Body of pancreas (tissue), 4 donors: ENCODE measurements around the gene KCNE3. TPM values are rescaled to one million over a fixed set of nuclear protein-coding genes. Genes with fewer than 3 reads are reported as not detected.

Source experiments
- ATAC-seq: fragments of 150-250 bp; one replicate; pipeline ENCODE4 v1.9.1; 2016
- DNase-seq, 4 donors: peaks; one replicate each; pipeline ENCODE4 v3.0.0-alpha.2; 2019
- H3K27ac ChIP-seq, 4 donors: fragments of 200-600 bp; sonication (generic); 1 replicate in 3 of 4; 2 replicates in 1 of 4; pipeline versions ENCODE4 v1.5.1 to v1.6.1; 2016 to 2019; ENCODE audit warnings: mild to moderate bottlenecking in 1 of 4, mixed read lengths in 1 of 4, moderate library complexity in 1 of 4
- H3K27me3 ChIP-seq, 2 donors: fragments of 200-600 bp; sonication (generic); one replicate each; pipeline ENCODE4 v1.6.0; 2016; ENCODE audit warnings: mild to moderate bottlenecking in 1 of 2
- H3K36me3 ChIP-seq, 2 donors: fragments of 200-600 bp; sonication (generic); replicated peaks in 1 of 2; 2 replicates each; pipeline ENCODE4 v1.5.1; 2016; ENCODE audit warnings: low read depth in 2 of 2; ENCODE audit not compliant: insufficient read depth in 1 of 2
- H3K4me1 ChIP-seq: fragments of 200-600 bp; sonication (generic); one replicate; pipeline ENCODE4 v1.6.0; 2016
- H3K4me3 ChIP-seq, 2 donors: fragments of 200-600 bp; sonication (generic); 1 replicate in 1 of 2; 2 replicates in 1 of 2; pipeline ENCODE4 v1.5.1; 2016 to 2019
- H3K9me3 ChIP-seq, 3 donors: fragments of 200-600 bp; sonication (generic); 1 replicate in 2 of 3; 2 replicates in 1 of 3; pipeline ENCODE4 v1.5.1; 2016
- POLR2A ChIP-seq, 3 donors: fragments of 450-650 bp; IDR thresholded peaks; one replicate each; pipeline ENCODE4 v1.6.1; 2016; ENCODE audit warnings: antibody characterized with exemption in 3 of 3, mild to moderate bottlenecking in 2 of 3
- WGBS, 2 donors: methylation state at CpG; one replicate each; pipeline ENCODE4 v1.1.5; 2017; 5-methylcytosine and 5-hydroxymethylcytosine counted together
- intact Hi-C: fragments of 100-400 bp; cut with DNase I; formaldehyde crosslinking; loops from one replicate; pipeline ENCODE4 v1.15.1; 2023
- total RNA-seq, 2 donors: library from RNA; depleted of rRNA; stranded (reverse); fragments of >200 nt; gene quantifications; one replicate each; pipeline ENCODE4 v1.1.0, GENCODE V29; 2016
- TF ChIP-seq, protein P1 (sequence below), 7 experiments: fragments of 450-650 bp in 4 of 7; fragments of 200-600 bp in 3 of 7; sonication (generic) in 3 of 7; IDR thresholded peaks; one replicate each; pipeline ENCODE4 v1.5.1; 2016 to 2019; ENCODE audit warnings: antibody characterized with exemption in 7 of 7

Gene KCNE3
- 10 to 100 TPM in 1 of 2 donors, 1 to 10 TPM in 1; 7.6 to 10.9 TPM for total RNA-seq

- ATAC-seq, result peak; percentile 76
Observed at GRCh38 chr11:74466916-74467885, at the start of gene KCNE3. TSS of gene KCNE3 (minus strand) at chr11:74467549. CDS start at chr11:74457563, 9,986 bp downstream.

DNA sequence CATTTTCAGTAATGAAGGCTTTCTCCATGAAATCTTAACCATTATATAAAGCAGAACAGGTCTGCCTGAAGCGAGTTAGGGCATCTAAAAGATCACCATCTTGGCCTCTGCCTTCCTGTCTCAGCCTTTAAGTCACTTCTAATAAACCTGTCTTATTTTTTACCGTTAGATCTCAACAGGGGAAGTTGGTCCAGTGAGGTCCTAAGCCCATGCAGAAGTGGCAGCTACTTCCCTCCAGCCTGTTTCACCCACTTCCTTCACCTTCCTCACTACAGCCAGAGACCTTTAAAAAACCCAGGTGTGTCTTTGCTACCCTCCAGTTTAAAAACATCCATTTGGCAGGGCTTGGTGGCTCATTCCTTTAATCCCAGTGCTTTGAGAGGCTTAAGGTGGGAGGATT, 40.2 kb upstream of the KCNE3 start:
- Histone ChIP-seq H3K27me3 (no peaks in the 10 kb centered on the region), H3K9me3 (no peaks in the 10 kb centered on the region), H3K4me1 (no peaks in the 10 kb centered on the region), H3K27ac (no peak overlapping the region), H3K4me3 (no peak overlapping the region), H3K36me3 (no peaks in the 10 kb centered on the region)
- WGBS, 2 donors, result 58 to 91% methylated on average over 2 of the region's 2 CpGs
- no peak for ATAC-seq
- no peak for TF ChIP-seq POLR2A (IDR thresholded peaks at IDR 0.05)
- TF ChIP-seq, protein P1, sequence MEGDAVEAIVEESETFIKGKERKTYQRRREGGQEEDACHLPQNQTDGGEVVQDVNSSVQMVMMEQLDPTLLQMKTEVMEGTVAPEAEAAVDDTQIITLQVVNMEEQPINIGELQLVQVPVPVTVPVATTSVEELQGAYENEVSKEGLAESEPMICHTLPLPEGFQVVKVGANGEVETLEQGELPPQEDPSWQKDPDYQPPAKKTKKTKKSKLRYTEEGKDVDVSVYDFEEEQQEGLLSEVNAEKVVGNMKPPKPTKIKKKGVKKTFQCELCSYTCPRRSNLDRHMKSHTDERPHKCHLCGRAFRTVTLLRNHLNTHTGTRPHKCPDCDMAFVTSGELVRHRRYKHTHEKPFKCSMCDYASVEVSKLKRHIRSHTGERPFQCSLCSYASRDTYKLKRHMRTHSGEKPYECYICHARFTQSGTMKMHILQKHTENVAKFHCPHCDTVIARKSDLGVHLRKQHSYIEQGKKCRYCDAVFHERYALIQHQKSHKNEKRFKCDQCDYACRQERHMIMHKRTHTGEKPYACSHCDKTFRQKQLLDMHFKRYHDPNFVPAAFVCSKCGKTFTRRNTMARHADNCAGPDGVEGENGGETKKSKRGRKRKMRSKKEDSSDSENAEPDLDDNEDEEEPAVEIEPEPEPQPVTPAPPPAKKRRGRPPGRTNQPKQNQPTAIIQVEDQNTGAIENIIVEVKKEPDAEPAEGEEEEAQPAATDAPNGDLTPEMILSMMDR (IDR thresholded peaks at IDR 0.05), result no peak
- intact Hi-C loops, result no loop called here
- DNase-seq, result no peak

More at GRCh38 chr11:74466916-74467885, at the start of gene KCNE3:
- 4 to 5% methylated on average over 27 to 60 of the region's 62 CpGs for WGBS, 2 donors
- Histone ChIP-seq H3K27me3 (no peaks in the 10 kb centered on the region), H3K4me3 (peak within 1 kb of the TSS; percentile 14 to 29), H3K9me3 (no peaks in the 10 kb centered on the region), H3K4me1 (peaks cover 34% of the 10 kb centered on the region), H3K36me3 (no peaks in the 10 kb centered on the region), H3K27ac (peak within 1 kb of the TSS in 3 of 4 donors; percentile 55 to 64 (median 63))
- TF ChIP-seq, protein P1 (IDR thresholded peaks at IDR 0.05), result no peak
- TF ChIP-seq POLR2A (IDR thresholded peaks at IDR 0.05), result peak; percentile 10 to 52 (median 47)
- intact Hi-C loops, result no loop called here
- DNase-seq, result peak; percentile 49 to 62 (median 52)

DNA sequence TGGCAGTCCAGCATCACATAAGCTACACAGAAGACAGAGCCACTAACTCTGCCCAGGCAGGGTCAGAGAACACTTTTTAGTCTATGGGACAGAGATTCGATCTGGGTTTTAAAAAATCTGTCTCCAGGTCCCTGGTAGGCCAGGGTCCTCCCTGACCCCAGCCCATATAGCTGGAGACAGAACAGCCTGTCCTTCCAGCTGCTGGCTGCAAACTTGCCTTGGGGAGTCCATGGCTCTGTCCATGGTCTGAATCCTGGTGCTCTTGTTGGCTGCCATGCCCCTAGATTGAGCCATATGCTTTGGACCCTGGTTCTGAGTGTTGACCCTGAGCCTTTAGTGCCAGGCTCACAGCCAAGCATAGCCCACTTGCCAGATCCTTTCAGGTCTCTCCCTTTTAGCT, 39.5 kb upstream of the KCNE3 start:
- Histone ChIP-seq H3K36me3 (no peaks in the 10 kb centered on the region), H3K9me3 (no peaks in the 10 kb centered on the region), H3K4me3 (no peak overlapping the region), H3K4me1 (no peaks in the 10 kb centered on the region), H3K27me3 (no peaks in the 10 kb centered on the region), H3K27ac (no peak overlapping the region)
- no peak for DNase-seq
- no peak for ATAC-seq
- TF ChIP-seq, protein P1 (IDR thresholded peaks at IDR 0.05), result no peak
- no peak for TF ChIP-seq POLR2A (IDR thresholded peaks at IDR 0.05)
- intact Hi-C loops, result no loop called here
- whole genome bisulfite sequencing, 2 donors, result 77 to 100% methylated on average over 1 of the region's 1 CpG

GRCh38 chr11:74505911-74506310, 38.6 kb upstream of the KCNE3 start:
- no peaks in the 10 kb centered on the region for H3K36me3 ChIP-seq
- intact Hi-C loops, result no loop called here
- no peaks in the 10 kb centered on the region for H3K27me3 ChIP-seq
- DNase-seq (no peak), ATAC-seq (no peak)
- WGBS, 2 donors, result 74 to 83% methylated on average over 4 of the region's 4 CpGs
- TF ChIP-seq POLR2A (IDR thresholded peaks at IDR 0.05), result no peak
- TF ChIP-seq, protein P1 (IDR thresholded peaks at IDR 0.05), result no peak
- no peak overlapping the region for H3K27ac ChIP-seq
- no peak overlapping the region for H3K4me3 ChIP-seq
- H3K9me3 ChIP-seq, result no peaks in the 10 kb centered on the region
- no peaks in the 10 kb centered on the region for H3K4me1 ChIP-seq
